Right renal cortex interstitium (tissue), 3 donors: Measurements from ENCODE around the gene GTSF1L. TPM values are rescaled to one million over a fixed set of nuclear protein-coding genes. Genes with fewer than 3 reads are reported as not detected.

ENCODE experiments used
- DNase-seq, 3 donors: peaks; one replicate each; pipeline ENCODE4 v3.0.0-alpha.2; 2013; ENCODE audit warnings: low read depth in 3 of 3, low spot score in 2 of 3
- polyA plus RNA-seq, 3 donors: library from polyadenylated mRNA; unstranded; fragments of 120-200 nt; gene quantifications; one replicate each; pipeline ENCODE4 v1.2.1, GENCODE V29; 2013; ENCODE audit not compliant: insufficient read length in 3 of 3

The GTSF1L gene
- polyA plus RNA-seq, 3 donors: not detected

GRCh38 chr20:43676368-43676767 lies 50.4 kb downstream of the GTSF1L start:
- DNase-seq: no peak

Other genes starting within 250 kb of the GTSF1L start
- gene L3MBTL1, start 219.3 kb downstream of the GTSF1L start, polyA plus RNA-seq: 10 to 100 TPM; 11.5 to 12.6 (median 11.6) TPM
- gene SGK2, start 168.0 kb downstream of the GTSF1L start, polyA plus RNA-seq: 10 to 100 TPM; 28.8 to 41.6 (median 32.8) TPM
- gene IFT52, start 136.1 kb downstream of the GTSF1L start, polyA plus RNA-seq: 10 to 100 TPM; 77.4 to 81.6 (median 78.8) TPM
- 10 to 100 TPM; 23.4 to 24.4 (median 23.9) TPM for gene MYBL2, start 59.9 kb downstream of the GTSF1L start, polyA plus RNA-seq
- 1 to 10 TPM; 2.7 to 3.3 (median 3.2) TPM for gene TOX2, start 187.8 kb upstream of the GTSF1L start, polyA plus RNA-seq